Measurements from ENCODE around the gene HOXB7. TPM values are rescaled to one million over a fixed set of nuclear protein-coding genes. Genes with fewer than 3 reads are reported as not detected.

HOXB7 gene
- total and polyA plus RNA-seq, 10 of the 15 experiments (the other 5 are each of a cell fraction or from before 2014, with no cell fraction given), result 2.8 to 7.4 (median 4.2) TPM

DNA sequence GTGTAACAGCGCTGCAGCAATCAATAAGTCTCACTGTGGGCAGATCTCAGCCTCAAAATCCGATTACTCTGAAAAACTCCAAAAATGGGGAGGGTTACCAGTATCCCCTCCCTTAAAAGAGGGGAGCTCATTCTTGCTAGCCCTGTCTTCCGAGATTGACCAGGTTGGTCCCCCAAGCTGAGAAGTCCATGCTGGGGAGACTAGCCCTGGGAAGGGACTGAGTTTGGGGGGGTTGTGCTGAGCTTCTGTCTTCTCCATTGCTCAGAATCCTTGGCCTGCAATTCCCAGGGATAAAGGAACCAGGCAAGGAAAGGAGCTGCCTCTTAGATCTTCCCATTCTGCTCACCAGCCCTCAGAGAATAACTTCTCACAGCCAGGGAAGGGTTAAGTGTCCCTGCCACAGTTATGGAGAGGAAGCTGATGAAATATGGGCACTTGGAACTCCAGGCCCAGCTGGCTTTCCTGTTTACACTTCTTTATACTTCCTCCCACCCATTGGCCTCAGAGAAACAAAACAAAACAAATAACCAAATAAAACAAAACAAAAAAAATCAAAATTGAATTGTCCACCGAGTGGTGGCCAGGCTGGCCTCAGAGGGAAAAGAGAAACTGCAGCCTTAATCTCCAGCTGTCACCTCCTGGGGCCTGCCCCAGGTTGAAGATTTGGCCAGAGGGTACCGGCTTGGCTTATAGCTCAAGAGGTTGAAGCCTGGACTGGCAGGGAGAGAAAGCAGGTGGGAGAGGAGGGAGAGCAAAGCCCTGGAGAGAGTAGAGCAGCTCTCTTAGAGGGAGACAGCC, 23.3 kb downstream of the HOXB7 start (continued):
- no peak for TF ChIP-seq FOS (IDR thresholded peaks at IDR 0.05; ENCODE audit: borderline replicate concordance, extremely low read depth, insufficient read length)
- no peak for TF ChIP-seq ZNF207 (IDR thresholded peaks at IDR 0.05; ENCODE audit: borderline replicate concordance)
- no peak for TF ChIP-seq SMC3 (IDR thresholded peaks at IDR 0.05; ENCODE audit: borderline replicate concordance, low read length)
- no peak for TF ChIP-seq NFYB (IDR thresholded peaks at IDR 0.05; ENCODE audit: insufficient read depth, low read depth, low read length)
- no peak for TF ChIP-seq ETV6 (conservative IDR thresholded peaks at IDR 0.05 in 1 of 2, IDR thresholded peaks at IDR 0.05 in 1 of 2; ENCODE audit: borderline replicate concordance in 1 of 2, low read depth in 1 of 2)

DNA sequence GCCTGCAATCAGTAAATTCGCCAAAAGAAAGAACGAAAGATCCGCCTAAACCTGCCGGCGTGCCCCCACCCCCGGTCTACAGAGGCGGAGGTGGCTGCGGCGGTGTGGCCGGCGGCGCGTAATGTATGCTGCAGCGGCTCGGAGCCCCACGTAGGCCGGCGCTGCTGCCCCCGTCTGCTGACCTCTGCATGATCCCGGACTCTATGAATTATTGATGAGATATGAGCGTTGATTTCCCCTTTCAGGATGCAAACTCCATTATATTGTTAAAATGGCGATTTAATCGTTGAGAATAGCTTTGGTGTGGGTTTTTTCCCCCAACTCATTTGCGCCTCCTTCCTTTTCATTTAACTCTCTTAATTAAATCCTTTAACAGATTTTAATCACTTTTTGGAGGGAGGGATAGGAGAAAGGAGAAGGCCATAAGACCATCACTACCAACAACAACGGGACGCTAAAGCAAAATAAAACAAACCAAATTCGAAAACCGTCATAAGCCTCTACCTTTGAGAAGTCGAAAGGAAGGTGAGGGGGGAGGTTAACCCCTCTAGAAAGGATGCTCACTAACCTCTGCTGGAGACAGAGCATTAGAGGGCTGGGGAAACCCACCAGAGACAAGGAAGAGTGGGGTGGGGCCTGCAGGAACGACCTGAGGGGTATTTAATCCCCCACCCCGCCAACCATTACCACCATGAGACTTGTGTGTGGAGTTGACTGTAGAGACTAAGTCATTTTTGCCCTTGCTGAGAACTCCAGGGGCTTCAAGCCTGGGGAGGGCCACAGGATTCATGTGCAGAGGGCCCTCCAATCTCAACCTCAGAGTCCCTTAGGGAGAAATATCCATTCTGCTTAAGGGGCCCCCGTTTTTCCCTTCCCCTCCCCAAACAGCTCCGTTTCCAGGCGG, 24.2 kb downstream of the HOXB7 start:
- H3K4me3 ChIP-seq, result peak overlapping the region; percentile 64
- RAD21 ChIA-PET (ENCODE audit: unreplicated experiment), result interaction anchor here (1.0 to 2.6 kb wide), 9 partner anchors 32 to 371 kb away, joined by 3 to 13 read pairs (median 5); no protein-coding TSS in a partner anchor
- DNase-seq (ENCODE audit: low read depth, low spot score) (no peak), FAIRE-seq (peak; percentile 54), ATAC-seq (peak; percentile 59)
- 9% methylated on average over 34 of the region's 34 CpGs for WGBS (ENCODE audit: insufficient coverage, insufficient replicate concordance, low lambda C conversion rate, missing lambda C conversion rate)
- H3K4me1 ChIP-seq (ENCODE audit: control insufficient read depth, insufficient read depth, low read length), result peaks cover 3% of the 10 kb centered on the region
- 0 out of 2 replicates have a peak overlapping the region, but pooled peaks have one; percentile 60 for H3K9ac ChIP-seq (ENCODE audit: control insufficient read depth, insufficient read depth, low read length)
- peak overlapping the region; percentile 99 for H3K4me2 ChIP-seq (ENCODE audit: control insufficient read depth, insufficient read depth)
- in situ Hi-C loops (cut with MboI) (no loop called here), intact Hi-C loops (cut with micrococcal nuclease; ENCODE audit: unreplicated experiment) (no loop called here)
- TF ChIP-seq CBFB (IDR thresholded peaks at IDR 0.05; ENCODE audit: low read depth) (0 out of 2 replicates have a peak, but pooled peaks have one; percentile 12), IKZF2 (IDR thresholded peaks at IDR 0.05) (no peak), NFIC (IDR thresholded peaks at IDR 0.05; ENCODE audit: low read depth, low read length) (no peak), NR2F1 (conservative IDR thresholded peaks at IDR 0.05) (0 out of 2 replicates have a peak, but pooled peaks have one; percentile 23), EGR1 (IDR thresholded peaks at IDR 0.05; ENCODE audit: borderline replicate concordance in 1 of 2, low read depth in 2 of 2, low read length in 2 of 2) (peak in 1 of 2 experiments; percentile 66; a peak in 1 of 3 replicates)
- TF ChIP-seq, protein P1, sequence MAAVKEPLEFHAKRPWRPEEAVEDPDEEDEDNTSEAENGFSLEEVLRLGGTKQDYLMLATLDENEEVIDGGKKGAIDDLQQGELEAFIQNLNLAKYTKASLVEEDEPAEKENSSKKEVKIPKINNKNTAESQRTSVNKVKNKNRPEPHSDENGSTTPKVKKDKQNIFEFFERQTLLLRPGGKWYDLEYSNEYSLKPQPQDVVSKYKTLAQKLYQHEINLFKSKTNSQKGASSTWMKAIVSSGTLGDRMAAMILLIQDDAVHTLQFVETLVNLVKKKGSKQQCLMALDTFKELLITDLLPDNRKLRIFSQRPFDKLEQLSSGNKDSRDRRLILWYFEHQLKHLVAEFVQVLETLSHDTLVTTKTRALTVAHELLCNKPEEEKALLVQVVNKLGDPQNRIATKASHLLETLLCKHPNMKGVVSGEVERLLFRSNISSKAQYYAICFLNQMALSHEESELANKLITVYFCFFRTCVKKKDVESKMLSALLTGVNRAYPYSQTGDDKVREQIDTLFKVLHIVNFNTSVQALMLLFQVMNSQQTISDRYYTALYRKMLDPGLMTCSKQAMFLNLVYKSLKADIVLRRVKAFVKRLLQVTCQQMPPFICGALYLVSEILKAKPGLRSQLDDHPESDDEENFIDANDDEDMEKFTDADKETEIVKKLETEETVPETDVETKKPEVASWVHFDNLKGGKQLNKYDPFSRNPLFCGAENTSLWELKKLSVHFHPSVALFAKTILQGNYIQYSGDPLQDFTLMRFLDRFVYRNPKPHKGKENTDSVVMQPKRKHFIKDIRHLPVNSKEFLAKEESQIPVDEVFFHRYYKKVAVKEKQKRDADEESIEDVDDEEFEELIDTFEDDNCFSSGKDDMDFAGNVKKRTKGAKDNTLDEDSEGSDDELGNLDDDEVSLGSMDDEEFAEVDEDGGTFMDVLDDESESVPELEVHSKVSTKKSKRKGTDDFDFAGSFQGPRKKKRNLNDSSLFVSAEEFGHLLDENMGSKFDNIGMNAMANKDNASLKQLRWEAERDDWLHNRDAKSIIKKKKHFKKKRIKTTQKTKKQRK (IDR thresholded peaks at IDR 0.05; ENCODE audit: low read depth, low read length), result no peak
- peaks cover 0 to 4% of the 10 kb centered on the region in 2 experiments; a peak in 1 of 4 replicates for H3K27me3 ChIP-seq (replicated peaks in 1 of 2; ENCODE audit: control insufficient read depth in 2 of 2, insufficient read depth in 2 of 2, low read length in 1 of 2)
- no peak overlapping the region for H3K27ac ChIP-seq (ENCODE audit: control insufficient read depth, insufficient read depth)
- CTCF ChIA-PET, result interaction anchor here (0.9 to 3.3 kb wide), 10 partner anchors 93 to 616 kb away, joined by 3 to 22 read pairs (median 4); partner anchors contain the start of gene CDK5RAP3
- POLR2A ChIA-PET, result interaction anchor here (1.0 kb wide), 1 partner anchor 305 kb away, joined by 3 read pairs; no protein-coding TSS in a partner anchor
- H3K79me2 ChIP-seq (ENCODE audit: control insufficient read depth, insufficient read depth, low read length), result no peaks in the 10 kb centered on the region
- H3K9me3 ChIP-seq (replicated peaks; ENCODE audit: control insufficient read depth, insufficient read depth, low read length), result no peaks in the 10 kb centered on the region
- BruUV-seq (replicated peaks), result no TSS peak
- no peaks in the 10 kb centered on the region for H4K20me1 ChIP-seq (ENCODE audit: control insufficient read depth, insufficient read depth)
- SMC1A ChIA-PET (ENCODE audit: uncharacterized antibody, unreplicated experiment), result interaction anchor here (0.5 to 3.0 kb wide), 9 partner anchors 94 to 500 kb away, joined by 3 to 23 read pairs (median 6); no protein-coding TSS in a partner anchor
- peak overlapping the region; percentile 80; the same call in 1 of the 2 replicates for H2AFZ ChIP-seq (ENCODE audit: control insufficient read depth, low read depth, low read length)
- H3K36me3 ChIP-seq (ENCODE audit: control insufficient read depth in 2 of 2, insufficient read depth in 2 of 2, low read length in 1 of 2), result no peaks in the 10 kb centered on the region

Data from GM12878 (cell line).